B cell (primary cell): Measurements from ENCODE around the gene RNMT. TPM values are rescaled to one million over a fixed set of nuclear protein-coding genes. Genes with fewer than 3 reads are reported as not detected.

Source experiments
- ATAC-seq: fragments of 200-7000 bp; cut with Tn5 transposase; one replicate; pipeline ENCODE4 v1.10.0; 2021; ENCODE audit warnings: low read depth, mild to moderate bottlenecking, moderate number of reproducible peaks, moderate library complexity
- CTCF ChIA-PET: fragments of 350-600 bp; sonication (Branson Sonifier 250); formaldehyde crosslinking; loops from one replicate; lab custom pipeline; 2021; ENCODE audit warnings: antibody characterized with exemption, inconsistent platforms; lab: Charles Lee
- POLR2A ChIA-PET: fragments of 350-600 bp; sonication (Branson Sonifier 250); formaldehyde crosslinking; loops from one replicate; lab custom pipeline; 2021; ENCODE audit warnings: antibody characterized with exemption; lab: Charles Lee
- DNase-seq: peaks from one replicate; pipeline ENCODE4 v3.0.0; 2013
- H2AFZ ChIP-seq: 2 replicates; pipeline ENCODE4 v1.6.1; 2012; ENCODE audit warnings: mild to moderate bottlenecking, low read depth, low read length; ENCODE audit not compliant: insufficient read depth, poor library complexity, severe bottlenecking
- H3K27ac ChIP-seq, 2 donors: 1 replicate in 1 of 2; 2 replicates in 1 of 2; pipeline ENCODE4 v1.5.1; 2012 to 2013; ENCODE audit warnings: low read length in 2 of 2, mild to moderate bottlenecking in 2 of 2, moderate library complexity in 1 of 2
- H3K27me3 ChIP-seq, 4 experiments: fragments of 200-600 bp in 1 of 4; sonication (generic) in 1 of 4; replicated peaks in 1 of 4; 1 replicate in 2 of 4; 2 replicates in 2 of 4; pipeline versions ENCODE4 v1.6.1 to v1.7.0; 2013 to 2016; ENCODE audit warnings: low read length in 3 of 4, mild to moderate bottlenecking in 2 of 4, mixed read lengths in 1 of 4, moderate library complexity in 1 of 4; ENCODE audit not compliant: insufficient read depth in 4 of 4, control insufficient read depth in 3 of 4; ENCODE audit errors: control extremely low read depth in 1 of 4
- H3K36me3 ChIP-seq, 2 experiments: replicated peaks in 1 of 2; 1 replicate in 1 of 2; 2 replicates in 1 of 2; pipeline versions ENCODE4 v1.6.1 to v1.7.1; 2013; ENCODE audit warnings: low read length in 1 of 2; ENCODE audit not compliant: insufficient read depth in 2 of 2, control insufficient read depth in 1 of 2; ENCODE audit errors: control extremely low read depth in 1 of 2, extremely low read depth in 1 of 2
- H3K4me1 ChIP-seq, 2 donors: fragments of 200-600 bp in 1 of 2; sonication (generic) in 1 of 2; 1 replicate in 1 of 2; 2 replicates in 1 of 2; pipeline versions ENCODE4 v1.5.1 to v1.6.1; 2013 to 2017; ENCODE audit warnings: low read length in 2 of 2; ENCODE audit not compliant: control insufficient read depth in 2 of 2, insufficient read depth in 2 of 2
- H3K4me2 ChIP-seq: replicated peaks from 2 replicates; pipeline ENCODE3; 2012; ENCODE audit warnings: mild to moderate bottlenecking, low read depth, low read length; ENCODE audit not compliant: poor library complexity, severe bottlenecking
- H3K4me3 ChIP-seq, 5 experiments: fragments of 200-600 bp in 1 of 5; sonication (generic) in 1 of 5; 1 replicate in 3 of 5; 2 replicates in 2 of 5; pipeline versions ENCODE4 v1.5.1 to v1.7.0; 2011 to 2016; ENCODE audit warnings: low read length in 4 of 5, mild to moderate bottlenecking in 4 of 5, low read depth in 2 of 5, control low read depth in 1 of 5, moderate library complexity in 1 of 5; ENCODE audit not compliant: insufficient read depth in 1 of 5; ENCODE audit errors: control extremely low read depth in 1 of 5, extremely low read depth in 1 of 5
- H3K79me2 ChIP-seq: fragments of 200-600 bp; sonication (generic); one replicate; pipeline ENCODE4 v1.6.0; 2016; ENCODE audit warnings: low read length; ENCODE audit not compliant: control insufficient read depth, insufficient read depth
- H3K9ac ChIP-seq: fragments of 200-600 bp; sonication (generic); 2 replicates; pipeline ENCODE4 v1.6.1; 2017; ENCODE audit warnings: mild to moderate bottlenecking, low read length, moderate library complexity
- H3K9me3 ChIP-seq, 3 donors: one replicate each; pipeline versions ENCODE4 v1.6.1 to v1.7.1; 2013; ENCODE audit warnings: low read length in 2 of 3; ENCODE audit not compliant: control insufficient read depth in 2 of 3, insufficient read depth in 1 of 3; ENCODE audit errors: control extremely low read depth in 1 of 3
- H4K20me1 ChIP-seq: 2 replicates; pipeline ENCODE4 v1.6.0; 2012; ENCODE audit warnings: mild to moderate bottlenecking, low read length; ENCODE audit not compliant: insufficient read depth, control insufficient read depth, poor library complexity, severe bottlenecking
- H3K27ac Mint-ChIP-seq: one replicate; pipeline ENCODE4 v1.8.0; 2021; ENCODE audit warnings: mixed read lengths
- H3K27me3 Mint-ChIP-seq: one replicate; pipeline ENCODE4 v1.8.0; 2021; ENCODE audit warnings: mixed read lengths
- H3K4me1 Mint-ChIP-seq: one replicate; pipeline ENCODE4 v1.8.0; 2021; ENCODE audit warnings: mixed read lengths
- H3K4me3 Mint-ChIP-seq: one replicate; pipeline ENCODE4 v1.8.0; 2021; ENCODE audit warnings: mixed read lengths
- H3K9me3 Mint-ChIP-seq: one replicate; pipeline ENCODE4 v1.8.0; 2022; ENCODE audit warnings: mixed read lengths; ENCODE audit not compliant: insufficient read depth
- CTCF ChIP-seq: fragments of 200-600 bp; IDR thresholded peaks from one replicate; pipeline ENCODE4 v1.8.0; 2022; ENCODE audit warnings: antibody characterized with exemption, mild to moderate bottlenecking
- EZH2 ChIP-seq: IDR thresholded peaks from 2 replicates; pipeline ENCODE4 v1.6.1; 2012; ENCODE audit warnings: borderline replicate concordance, low read depth, mild to moderate bottlenecking, moderate library complexity, low read length; ENCODE audit not compliant: insufficient read depth, poor library complexity, severe bottlenecking
- WGBS: methylation state at CpG from one replicate; pipeline ENCODE4 v1.1.5; 2013; ENCODE audit warnings: missing lambda C conversion rate; ENCODE audit not compliant: insufficient coverage; 5-methylcytosine and 5-hydroxymethylcytosine counted together
- intact Hi-C: fragments of 100-400 bp; cut with micrococcal nuclease; formaldehyde crosslinking; loops from one replicate; pipeline ENCODE4 v1.10.0; 2022
- polyA plus RNA-seq: library from polyadenylated mRNA; depleted of rRNA; stranded (reverse); fragments of >200 nt; gene quantifications from 2 replicates; pipeline ENCODE4 v1.2.3, GENCODE V29; 2012
- total RNA-seq, 2 donors: library from RNA; stranded (reverse); fragments of 120-200 nt in 1 of 2; gene quantifications; 1 replicate in 1 of 2; 2 replicates in 1 of 2; pipeline versions ENCODE4 v1.2.3 to v1.2.4, GENCODE V29; 2013 to 2022

Gene RNMT
- total and polyA plus RNA-seq, 2 donors (not counting 1 experiment from before 2014, with no cell fraction given) = 15.4 to 57.8 TPM

- H3K9me3 ChIP-seq = no peaks in the 10 kb centered on the region
- no peak overlapping the region for H2AFZ ChIP-seq
- Mint-ChIP-seq H3K9me3 (no peaks in the 10 kb centered on the region), H3K4me3 (no peak overlapping the region), H3K4me1 (peaks cover 41% of the 10 kb centered on the region), H3K27ac (no peak overlapping the region), H3K27me3 (no peaks in the 10 kb centered on the region)
- DNase-seq (no peak), ATAC-seq (no peak)
- peak overlapping the region in 1 of 2 donors; percentile 10 for H3K27ac ChIP-seq
- peaks cover 17 to 20% of the 10 kb centered on the region in 2 donors for H3K4me1 ChIP-seq
- TF ChIP-seq EZH2 (no peak), CTCF (no peak)
- H3K9ac ChIP-seq = no peak overlapping the region
- H3K36me3 ChIP-seq = peaks cover 6 to 15% of the 10 kb centered on the region in 2 experiments
- WGBS = no CpG with 5 or more reads among the region's 1 CpG
- H3K27me3 ChIP-seq = no peaks in the 10 kb centered on the region
- peaks cover 73% of the 10 kb centered on the region for H3K79me2 ChIP-seq
- intact Hi-C loops = no loop called here
- H3K4me3 ChIP-seq = no peak overlapping the region
- H4K20me1 ChIP-seq = peaks cover 22% of the 10 kb centered on the region
- peak overlapping the region; percentile 0 for H3K4me2 ChIP-seq
- CTCF ChIA-PET = no interaction called here
- POLR2A ChIA-PET = no interaction called here
These were observed 4.0 kb downstream of the RNMT start for GRCh38 chr18:13730481-13730880.

- Histone ChIP-seq H3K27me3 (no peaks in the 10 kb centered on the region), H3K9me3 (no peaks in the 10 kb centered on the region), H3K4me1 (peaks cover under 1% of the 10 kb centered on the region in 2 donors), H2AFZ (no peak overlapping the region), H3K9ac (no peak overlapping the region), H4K20me1 (peaks cover 12% of the 10 kb centered on the region), H3K4me2 (no peak overlapping the region), H3K36me3 (peaks cover 16 to 60% of the 10 kb centered on the region in 2 experiments), H3K4me3 (no peak overlapping the region), H3K79me2 (peaks cover 21% of the 10 kb centered on the region), H3K27ac (no peak overlapping the region)
- ATAC-seq = no peak
- TF ChIP-seq CTCF (no peak), EZH2 (no peak)
- no peaks in the 10 kb centered on the region for H3K27me3 Mint-ChIP-seq
- peaks cover 8% of the 10 kb centered on the region for H3K4me1 Mint-ChIP-seq
- H3K9me3 Mint-ChIP-seq = no peaks in the 10 kb centered on the region
- intact Hi-C loops = no loop called here
- CTCF ChIA-PET = no interaction called here
- no peak overlapping the region for H3K27ac Mint-ChIP-seq
- WGBS = no CpG with 5 or more reads among the region's 2 CpGs
- no peak for DNase-seq
- POLR2A ChIA-PET = no interaction called here
- H3K4me3 Mint-ChIP-seq = no peak overlapping the region
These were observed 9.2 kb downstream of the RNMT start for GRCh38 chr18:13735681-13736080.
